OCI-LY7 (cell line): ENCODE data around the gene HSP90AB1. TPM values are rescaled to one million over a fixed set of nuclear protein-coding genes. Genes with fewer than 3 reads are reported as not detected.
A peak's percentile ranks its signal among the peaks of the same experiment; 100 is the strongest.

ENCODE experiments used
- BruUV-seq: library from RNA; stranded (reverse); fragments of 400-500 nt; replicated peaks from 2 replicates; lab custom pipeline; 2021; lab: Mats Ljungman, UMichigan
- CTCF ChIA-PET: fragments of 300-600 bp; sonication (Branson Sonifier 250); formaldehyde crosslinking; loops from one replicate; lab custom pipeline; 2022; ENCODE audit warnings: antibody characterized with exemption; ENCODE audit not compliant: unreplicated experiment; lab: Charles Lee
- POLR2A ChIA-PET: fragments of 300-600 bp; sonication (Branson Sonifier 250); formaldehyde crosslinking; loops from one replicate; lab custom pipeline; 2022; ENCODE audit warnings: antibody characterized with exemption; lab: Charles Lee
- DNase-seq: peaks from one replicate; pipeline ENCODE4 v3.0.0-alpha.2; 2015; ENCODE audit warnings: low spot score
- H2AFZ ChIP-seq: fragments of 200-600 bp; sonication (generic), shearing (Covaris generic); 2 replicates; pipeline ENCODE4 v1.6.1; 2014; ENCODE audit warnings: mild to moderate bottlenecking, antibody characterized with exemption, low read length, moderate library complexity
- H3K27ac ChIP-seq: fragments of 200-600 bp; sonication (generic); 2 replicates; pipeline ENCODE4 v1.5.1; 2014; ENCODE audit warnings: mixed run types, low read depth, mild to moderate bottlenecking, moderate library complexity, low read length, inconsistent platforms; ENCODE audit not compliant: poor library complexity, severe bottlenecking
- H3K36me3 ChIP-seq: fragments of 200-600 bp; sonication (generic); 2 replicates; pipeline ENCODE4 v1.6.1; 2014; ENCODE audit warnings: mild to moderate bottlenecking, antibody characterized with exemption, low read length, moderate library complexity, mixed read lengths; ENCODE audit not compliant: insufficient read depth
- H3K4me1 ChIP-seq: fragments of 200-600 bp; sonication (generic); 2 replicates; pipeline ENCODE4 v1.5.1; 2014; ENCODE audit warnings: mild to moderate bottlenecking, low read length; ENCODE audit not compliant: insufficient read depth, poor library complexity, severe bottlenecking
- H3K4me2 ChIP-seq: fragments of 200-600 bp; sonication (generic); 2 replicates; pipeline ENCODE4 v1.6.1; 2014; ENCODE audit warnings: mild to moderate bottlenecking, low read length
- H3K4me3 ChIP-seq: fragments of 200-600 bp; sonication (generic); 2 replicates; pipeline ENCODE4 v1.5.1; 2014; ENCODE audit warnings: mild to moderate bottlenecking, low read depth, low read length; ENCODE audit not compliant: poor library complexity, severe bottlenecking
- H3K79me2 ChIP-seq: fragments of 200-600 bp; sonication (generic); 2 replicates; pipeline ENCODE4 v1.6.1; 2016; ENCODE audit warnings: low read depth, mild to moderate bottlenecking, low read length, moderate library complexity, mixed read lengths; ENCODE audit not compliant: insufficient read depth
- H3K9me2 ChIP-seq: fragments of 200-600 bp; sonication (generic); 2 replicates; pipeline ENCODE4 v1.6.1; 2016; ENCODE audit warnings: mild to moderate bottlenecking, low read length, mixed read lengths; ENCODE audit not compliant: insufficient read depth
- H3K9me3 ChIP-seq: fragments of 200-600 bp; sonication (generic); 2 replicates; pipeline ENCODE4 v1.6.1; 2014; ENCODE audit warnings: mild to moderate bottlenecking, mixed run types, low read length, mixed read lengths
- H4K20me1 ChIP-seq: fragments of 200-600 bp; sonication (generic); 2 replicates; pipeline ENCODE4 v1.6.1; 2014; ENCODE audit warnings: mild to moderate bottlenecking, antibody characterized with exemption, low read length, moderate library complexity, mixed read lengths; ENCODE audit not compliant: insufficient read depth
- EZH2phosphoT487 ChIP-seq: fragments of 200-600 bp; sonication (generic); IDR thresholded peaks from 2 replicates; pipeline ENCODE4 v1.6.1; 2018; ENCODE audit warnings: low read depth, borderline replicate concordance, mild to moderate bottlenecking, mixed run types, antibody characterized with exemption, low read length, moderate library complexity, mixed read lengths
- intact Hi-C: fragments of 100-400 bp; cut with micrococcal nuclease; formaldehyde crosslinking; loops from one replicate; pipeline ENCODE4 v1.10.0; 2022; ENCODE audit not compliant: unreplicated experiment
- total RNA-seq, 2 experiments: library from RNA; depleted of rRNA in 1 of 2; stranded (reverse); fragments of >200 nt in 1 of 2; shearing (Covaris generic) in 1 of 2; gene quantifications; 2 replicates each; pipeline ENCODE4 v1.2.3, GENCODE V29; 2014 to 2022
- TF ChIP-seq, protein P1 (sequence below): fragments of 200-600 bp; sonication (generic); conservative IDR thresholded peaks from 2 replicates; pipeline ENCODE4 v1.5.1; 2014; ENCODE audit warnings: mild to moderate bottlenecking, antibody characterized with exemption, low read length, moderate library complexity, mixed read lengths

The HSP90AB1 gene
- total RNA-seq, 2 experiments from 2014 or later, result 911 to 1,282 TPM

DNA sequence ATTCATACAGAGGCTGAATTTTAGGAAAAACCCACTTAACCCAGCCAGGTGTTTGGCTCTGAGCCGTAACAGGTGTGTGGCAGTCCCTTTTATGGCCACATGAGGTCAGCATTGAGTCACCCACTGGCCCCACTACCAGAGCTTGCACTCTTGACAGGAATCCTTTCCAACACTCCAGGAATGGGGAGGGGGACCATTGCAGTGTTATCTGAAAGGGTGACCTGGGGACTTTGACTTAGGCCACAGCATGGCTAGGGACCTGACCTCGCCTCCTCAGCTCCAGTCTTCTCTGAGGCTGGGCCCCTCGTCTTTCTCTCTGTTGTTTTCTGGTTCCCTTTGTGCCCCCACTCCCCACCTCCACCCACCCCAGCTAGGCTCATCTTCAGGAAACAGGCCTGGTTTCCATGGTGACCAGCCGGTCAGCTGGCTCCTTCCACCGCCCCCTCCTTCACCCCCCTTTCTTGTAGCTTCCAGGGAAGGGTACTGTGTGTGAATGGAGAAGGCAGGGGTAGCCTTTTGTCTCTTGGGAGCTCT, 21.3 kb downstream of the HSP90AB1 start:
- Histone ChIP-seq H3K9me2 (no peaks in the 10 kb centered on the region), H3K4me2 (no peak overlapping the region), H3K36me3 (peaks cover 2% of the 10 kb centered on the region; the same call in 1 of the 2 replicates), H3K9me3 (no peaks in the 10 kb centered on the region), H2AFZ (no peak overlapping the region), H4K20me1 (no peaks in the 10 kb centered on the region), H3K79me2 (peaks cover 18% of the 10 kb centered on the region), H3K27ac (no peak overlapping the region), H3K4me1 (peaks cover 39% of the 10 kb centered on the region), H3K4me3 (no peak overlapping the region)
- DNase-seq, result peak; percentile 68
- no TSS peak for BruUV-seq
- ChIA-PET POLR2A (interaction anchor here (0.6 to 1.6 kb wide), 4 partner anchors 21 to 70 kb away, joined by 3 to 10 read pairs (median 4); partner anchors contain the start of gene HSP90AB1), CTCF (interaction anchor here (0.6 to 0.9 kb wide), 4 partner anchors 12 to 1330 kb away, joined by 3 to 9 read pairs (median 6); no protein-coding TSS in a partner anchor)
- TF ChIP-seq, protein P1, sequence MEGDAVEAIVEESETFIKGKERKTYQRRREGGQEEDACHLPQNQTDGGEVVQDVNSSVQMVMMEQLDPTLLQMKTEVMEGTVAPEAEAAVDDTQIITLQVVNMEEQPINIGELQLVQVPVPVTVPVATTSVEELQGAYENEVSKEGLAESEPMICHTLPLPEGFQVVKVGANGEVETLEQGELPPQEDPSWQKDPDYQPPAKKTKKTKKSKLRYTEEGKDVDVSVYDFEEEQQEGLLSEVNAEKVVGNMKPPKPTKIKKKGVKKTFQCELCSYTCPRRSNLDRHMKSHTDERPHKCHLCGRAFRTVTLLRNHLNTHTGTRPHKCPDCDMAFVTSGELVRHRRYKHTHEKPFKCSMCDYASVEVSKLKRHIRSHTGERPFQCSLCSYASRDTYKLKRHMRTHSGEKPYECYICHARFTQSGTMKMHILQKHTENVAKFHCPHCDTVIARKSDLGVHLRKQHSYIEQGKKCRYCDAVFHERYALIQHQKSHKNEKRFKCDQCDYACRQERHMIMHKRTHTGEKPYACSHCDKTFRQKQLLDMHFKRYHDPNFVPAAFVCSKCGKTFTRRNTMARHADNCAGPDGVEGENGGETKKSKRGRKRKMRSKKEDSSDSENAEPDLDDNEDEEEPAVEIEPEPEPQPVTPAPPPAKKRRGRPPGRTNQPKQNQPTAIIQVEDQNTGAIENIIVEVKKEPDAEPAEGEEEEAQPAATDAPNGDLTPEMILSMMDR, result peak; percentile 96
- no peak for TF ChIP-seq EZH2phosphoT487
- intact Hi-C loops, result loop anchor here (1.0 to 5.0 kb wide), 4 partner anchors 36 to 188 kb away; partner anchors contain the start of gene CDC5L

- Histone ChIP-seq H3K36me3 (no peaks in the 10 kb centered on the region), H4K20me1 (no peaks in the 10 kb centered on the region), H3K79me2 (peaks cover 6% of the 10 kb centered on the region; the same call in 1 of the 2 replicates), H3K27ac (no peak overlapping the region), H3K9me3 (no peaks in the 10 kb centered on the region), H2AFZ (no peak overlapping the region), H3K4me3 (no peak overlapping the region), H3K9me2 (no peaks in the 10 kb centered on the region), H3K4me1 (peaks cover 36% of the 10 kb centered on the region), H3K4me2 (0 out of 2 replicates have a peak overlapping the region, but pooled peaks have one; percentile 1)
- CTCF ChIA-PET, result no interaction called here
- no peak for DNase-seq
- POLR2A ChIA-PET, result interaction anchor here (0.6 to 0.7 kb wide), 2 partner anchors 118 to 1134 kb away, joined by 3 read pairs; no protein-coding TSS in a partner anchor
- intact Hi-C loops, result loop anchor here (5.0 kb wide), 1 partner anchor 118 kb away; the partner anchor contains the start of gene CDC5L
- TF ChIP-seq, protein P1, result no peak
- no peak for TF ChIP-seq EZH2phosphoT487
- no TSS peak for BruUV-seq
Observed at GRCh38 chr6:44269178-44269920, 22.4 kb downstream of the HSP90AB1 start.
